Erythroblast (primary cell): Measurements from ENCODE around the gene EXOC6.

Experiments used
- GATA1 ChIP-seq: IDR thresholded peaks from 2 replicates; pipeline ENCODE4 v1.6.1; 2011; ENCODE audit warnings: low read depth, mild to moderate bottlenecking, control low read depth, low read length, moderate library complexity
- POLR2A ChIP-seq: IDR thresholded peaks from 2 replicates; pipeline ENCODE4 v1.6.1; 2011; ENCODE audit warnings: mild to moderate bottlenecking, low read length

DNA sequence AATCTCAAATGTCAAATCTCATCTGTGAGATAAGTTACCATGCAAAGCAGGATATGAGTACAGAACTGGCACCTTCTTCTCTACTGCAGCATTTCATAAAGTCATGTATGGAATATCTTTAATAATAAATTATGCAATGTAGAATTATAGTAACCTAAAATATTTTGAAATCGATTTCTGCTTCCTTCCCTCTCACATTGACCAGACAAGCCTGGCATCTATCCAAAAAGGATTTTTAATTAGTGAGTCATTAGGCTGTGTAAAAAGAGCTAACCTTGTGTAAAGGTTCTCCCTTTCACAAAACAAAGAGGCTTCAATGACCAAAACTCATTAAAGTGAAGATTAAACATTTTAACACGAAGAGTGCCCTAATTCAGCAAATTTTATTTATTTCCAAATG is 48.8 kb upstream of the EXOC6 start:
- no peak for TF ChIP-seq POLR2A
- no peak for TF ChIP-seq GATA1
